GM18867 (cell line): ENCODE results near the gene MAN1A2.
"Not testable (repeated sequence)": the region's sequence is repeated elsewhere in the genome, so short reads cannot be mapped to it uniquely, and the experiment has no call there.

ENCODE experiments used
- ATAC-seq: cut with Tn5 transposase; IDR thresholded peaks from one replicate; pipeline ENCODE4 v1.9.1; 2021; ENCODE audit warnings: mild to moderate bottlenecking, moderate library complexity; ENCODE audit not compliant: unreplicated experiment

MAN1A2 gene

DNA sequence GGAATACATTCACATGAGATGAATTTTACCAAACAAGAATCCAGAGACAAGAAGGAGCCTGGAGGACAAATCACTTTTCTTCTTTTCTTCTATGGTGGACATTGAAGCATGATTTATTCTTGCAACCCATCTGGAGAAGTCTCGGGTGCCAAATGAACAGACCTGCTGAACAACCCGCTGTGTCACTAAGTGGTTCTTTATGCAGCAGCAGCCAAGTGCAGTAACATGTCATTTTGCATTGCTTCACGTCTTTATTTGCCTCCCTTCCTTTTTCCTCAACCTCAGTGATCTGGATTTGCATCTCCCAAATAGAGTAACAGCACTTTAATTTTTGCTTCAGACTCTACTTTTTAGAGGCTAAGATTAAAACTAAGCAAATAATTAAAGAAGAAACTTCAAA, 188.6 kb downstream of the MAN1A2 start:
- ATAC-seq, result no peak

DNA sequence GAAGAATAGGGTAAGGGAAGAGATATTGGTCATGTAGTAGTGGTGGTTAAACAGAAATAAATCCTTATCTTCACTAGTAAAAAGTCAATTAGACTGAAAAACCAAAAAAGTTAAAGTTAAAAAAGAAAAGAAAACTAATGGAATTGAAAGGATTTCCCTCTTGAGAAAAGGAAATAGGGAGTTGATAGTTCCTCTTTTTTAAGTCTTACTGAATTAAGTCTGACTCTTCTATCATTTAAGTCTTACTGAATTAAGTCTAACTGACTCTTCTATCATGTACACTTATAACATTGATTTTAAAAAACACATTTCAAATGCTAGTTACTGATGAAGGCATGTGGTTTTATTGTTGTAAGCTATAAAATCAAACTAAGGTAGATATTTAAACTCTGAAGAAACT, 189.1 kb downstream of the MAN1A2 start:
- no peak for ATAC-seq

DNA sequence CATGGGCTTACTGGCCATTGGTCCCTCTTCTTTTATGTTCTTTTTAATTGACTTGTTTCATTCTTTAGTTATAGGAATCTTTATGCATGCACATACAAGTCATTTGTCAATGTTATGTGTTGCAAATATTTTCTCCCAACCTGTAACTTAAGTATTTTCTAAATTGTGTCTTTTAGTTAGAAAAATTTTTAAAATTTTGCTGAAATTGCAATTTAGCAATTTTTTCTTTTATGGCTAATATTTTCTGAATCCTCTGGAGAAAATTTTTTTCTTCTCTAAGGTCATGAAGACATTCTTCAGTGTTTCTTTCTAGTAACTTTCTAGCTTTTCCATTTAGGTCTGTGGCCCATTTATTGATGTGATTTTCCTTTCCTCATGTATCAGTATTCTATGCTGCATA, 189.7 kb downstream of the MAN1A2 start:
- ATAC-seq, result no peak

DNA sequence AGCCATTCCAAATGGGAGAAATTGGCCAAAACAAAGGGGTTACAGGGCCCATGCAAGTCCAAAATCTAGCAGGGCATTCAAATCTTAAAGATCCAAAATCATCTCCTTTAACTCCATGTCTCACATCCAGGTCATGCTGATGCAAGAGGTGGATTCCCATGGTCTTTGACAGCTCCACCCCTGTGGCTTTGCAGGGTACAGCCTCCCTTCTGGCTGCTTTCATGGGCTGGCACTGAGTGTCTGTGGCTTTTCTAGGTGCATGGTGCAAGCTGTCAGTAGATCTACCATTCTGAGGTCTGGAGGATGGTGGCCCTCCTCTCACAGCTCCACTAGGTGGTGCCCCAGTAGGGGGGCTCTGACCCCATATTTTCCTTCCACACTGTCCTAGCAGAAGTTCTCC, 191.2 kb downstream of the MAN1A2 start:
- ATAC-seq, result not testable (repeated sequence)

DNA sequence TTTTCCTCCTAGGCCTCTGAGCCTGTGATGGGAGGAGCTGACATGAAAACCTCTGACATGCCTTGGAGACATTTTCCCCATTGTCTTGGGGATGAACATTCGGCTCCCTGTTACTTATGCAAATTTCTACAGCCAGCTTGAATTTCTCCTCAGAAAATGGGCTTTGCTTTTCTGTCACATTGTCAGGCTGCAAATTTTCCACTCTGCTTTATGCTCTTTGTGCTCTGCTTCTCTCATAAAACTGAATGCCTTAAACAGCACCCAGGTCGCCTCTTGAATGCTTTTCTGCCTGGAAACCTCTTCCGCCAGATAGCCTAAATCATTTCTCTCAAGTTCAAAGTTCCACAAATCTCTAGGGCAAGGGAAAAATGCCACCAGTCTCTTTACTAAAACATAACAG, 191.9 kb downstream of the MAN1A2 start:
- ATAC-seq, result no peak

DNA sequence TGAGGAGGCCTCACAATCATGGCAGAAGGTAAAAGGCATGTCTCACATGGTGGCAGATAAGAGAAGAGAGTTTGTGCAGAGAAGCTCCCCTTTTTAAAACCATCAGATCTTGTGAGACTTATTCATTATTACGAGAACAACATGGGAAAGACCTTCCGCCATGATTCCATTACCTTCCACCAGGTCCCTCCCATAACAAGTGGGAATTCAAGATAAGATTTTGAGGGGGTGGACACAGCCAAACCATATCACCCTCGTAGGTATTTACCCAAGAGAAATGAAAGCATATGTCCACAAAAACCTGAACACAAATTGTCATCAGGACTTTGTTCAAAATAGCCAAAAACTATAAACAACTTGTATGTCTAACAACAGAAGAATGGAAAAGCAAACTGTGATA, 192.7 kb downstream of the MAN1A2 start:
- ATAC-seq, result no peak

DNA sequence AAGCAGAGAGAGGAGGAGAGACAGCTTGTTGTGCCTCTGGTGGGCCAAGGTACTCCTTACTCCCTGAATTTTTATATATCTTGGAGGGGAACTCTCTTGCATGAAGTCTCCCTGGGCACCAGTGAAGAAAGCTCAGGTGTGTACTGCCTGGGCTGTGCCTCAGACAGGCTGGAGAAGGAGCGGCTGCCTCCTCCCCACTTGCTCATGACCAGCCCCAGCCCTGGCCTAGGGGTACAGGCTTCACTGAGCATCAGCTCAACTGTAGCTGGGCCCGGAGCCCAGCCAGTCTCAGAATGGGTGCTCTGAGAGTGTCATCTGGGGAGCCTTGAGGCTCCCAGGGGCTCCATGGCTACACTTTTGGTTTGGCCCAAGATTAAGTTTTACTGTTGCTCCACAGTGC, 193.8 kb downstream of the MAN1A2 start:
- no peak for ATAC-seq

DNA sequence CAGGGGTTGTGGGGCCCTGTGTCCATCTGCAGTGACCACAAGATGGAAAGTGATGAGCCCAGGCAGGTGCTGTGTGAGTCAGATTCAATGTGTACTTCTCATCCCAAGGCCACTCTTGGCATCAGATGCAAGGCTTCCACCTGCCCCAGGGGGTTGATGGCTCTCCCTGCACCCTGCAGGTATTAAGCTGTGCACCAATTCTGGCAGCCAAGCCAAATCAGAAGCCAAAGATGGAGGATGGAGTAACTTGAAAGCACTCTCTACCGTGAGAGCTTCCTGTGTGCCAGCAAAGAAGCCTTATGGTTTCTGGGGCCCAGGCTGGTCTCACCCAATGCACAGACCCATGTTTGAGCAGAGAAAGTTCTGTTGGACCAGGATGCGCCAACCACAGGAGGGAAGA, 194.3 kb downstream of the MAN1A2 start:
- ATAC-seq, result no peak

DNA sequence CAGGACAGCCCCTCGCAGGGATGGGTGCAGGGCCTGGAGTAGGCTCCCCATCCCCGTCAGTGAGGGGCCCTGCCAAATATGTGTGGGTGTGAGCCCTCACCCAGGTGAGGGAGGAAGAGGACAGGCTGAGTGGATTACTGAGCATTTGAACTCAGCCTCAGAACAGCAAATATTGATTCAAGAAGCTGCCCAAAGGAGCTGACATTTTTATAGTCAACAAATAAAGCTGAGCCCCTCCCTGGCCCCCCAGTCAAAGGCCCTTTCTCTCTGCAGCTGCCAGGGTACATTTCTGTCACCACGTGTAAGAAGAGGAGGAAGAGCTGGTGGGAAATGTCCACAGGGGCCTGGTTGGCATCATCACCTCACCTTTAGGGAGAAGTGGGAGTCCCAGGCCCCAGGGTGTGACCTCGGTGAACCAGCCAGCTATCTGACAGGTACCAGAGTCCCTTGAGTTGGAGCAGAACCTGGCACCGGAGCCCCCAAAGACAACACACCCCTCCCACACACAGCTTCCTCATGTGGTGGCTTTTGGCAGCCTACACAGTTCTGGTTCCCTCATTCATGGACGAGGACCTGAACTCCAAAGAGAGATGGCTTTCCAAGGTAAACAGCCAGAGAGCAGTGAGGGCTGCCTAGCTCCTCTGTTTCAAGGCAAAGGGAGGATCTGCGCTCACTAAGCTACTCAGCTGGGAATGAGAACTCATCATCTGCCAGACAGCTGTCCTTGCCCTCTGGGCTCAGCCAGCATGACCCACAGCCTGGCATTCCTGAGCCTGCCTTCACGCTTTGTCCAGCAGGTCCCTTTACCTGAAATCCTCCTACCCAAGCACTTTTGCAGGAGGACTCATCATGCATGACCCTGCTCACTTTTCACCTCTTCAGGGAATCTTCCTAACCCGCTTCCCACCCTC, 195.6 kb downstream of the MAN1A2 start:
- no peak for ATAC-seq

DNA sequence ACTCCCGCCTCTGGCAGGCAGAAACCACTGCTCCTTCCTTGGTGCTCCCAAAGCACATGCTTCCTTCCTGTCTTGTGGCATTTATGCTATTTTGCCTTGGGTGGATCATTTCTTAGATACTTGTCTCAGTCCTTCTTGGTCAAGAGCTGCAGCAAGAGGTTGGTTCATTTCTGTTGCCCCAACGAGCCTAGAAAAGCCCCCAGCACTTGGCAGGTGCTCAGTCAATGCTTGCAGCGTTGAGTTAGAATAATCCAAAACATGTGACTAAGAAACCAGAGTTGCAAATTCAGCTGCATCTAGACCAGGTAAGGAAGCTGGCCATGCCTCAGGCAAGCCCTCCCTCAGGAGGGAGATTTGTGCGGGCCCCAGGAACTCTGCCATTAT, 196.2 kb downstream of the MAN1A2 start:
- no peak for ATAC-seq

DNA sequence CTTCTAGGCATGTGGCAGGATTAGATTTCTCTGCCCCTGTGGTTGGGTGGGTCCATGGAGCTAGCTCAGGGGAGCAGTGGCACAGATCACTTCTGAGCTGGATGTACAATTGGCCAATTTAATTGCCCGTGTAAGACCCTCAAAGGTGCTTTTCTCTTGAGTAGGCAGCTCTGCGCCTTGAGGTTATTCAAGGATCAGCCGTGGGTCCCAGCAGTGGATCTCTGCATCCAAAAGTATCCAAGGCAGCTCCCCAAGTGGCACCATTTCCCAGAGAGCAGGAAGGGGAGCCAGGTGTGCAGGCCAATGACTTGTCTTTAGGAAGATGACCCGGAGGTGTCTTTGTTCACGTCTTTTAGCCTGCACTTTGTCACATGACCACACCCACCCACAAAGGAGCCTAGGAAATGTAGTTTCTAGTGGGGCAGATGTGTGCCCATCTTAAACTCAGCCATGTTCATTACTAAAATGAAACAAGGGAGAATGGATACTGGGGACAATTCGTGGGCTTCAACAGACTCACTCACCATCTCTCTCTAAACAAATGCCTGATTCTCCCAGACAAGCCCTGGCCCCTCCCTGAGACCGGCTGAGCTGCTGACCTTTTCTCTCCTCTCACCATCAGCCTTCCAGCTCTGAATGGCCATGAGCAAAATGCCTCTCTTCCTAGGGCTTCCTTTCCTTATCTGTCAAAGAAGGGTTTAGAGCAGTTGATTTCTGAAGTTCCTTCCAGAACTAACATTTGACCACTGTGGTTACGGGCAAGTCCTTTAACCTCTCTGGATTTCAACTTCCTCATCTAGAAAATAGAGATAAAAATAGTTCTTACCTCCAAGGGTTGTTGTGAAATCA, 197.2 kb downstream of the MAN1A2 start:
- ATAC-seq, result no peak

DNA sequence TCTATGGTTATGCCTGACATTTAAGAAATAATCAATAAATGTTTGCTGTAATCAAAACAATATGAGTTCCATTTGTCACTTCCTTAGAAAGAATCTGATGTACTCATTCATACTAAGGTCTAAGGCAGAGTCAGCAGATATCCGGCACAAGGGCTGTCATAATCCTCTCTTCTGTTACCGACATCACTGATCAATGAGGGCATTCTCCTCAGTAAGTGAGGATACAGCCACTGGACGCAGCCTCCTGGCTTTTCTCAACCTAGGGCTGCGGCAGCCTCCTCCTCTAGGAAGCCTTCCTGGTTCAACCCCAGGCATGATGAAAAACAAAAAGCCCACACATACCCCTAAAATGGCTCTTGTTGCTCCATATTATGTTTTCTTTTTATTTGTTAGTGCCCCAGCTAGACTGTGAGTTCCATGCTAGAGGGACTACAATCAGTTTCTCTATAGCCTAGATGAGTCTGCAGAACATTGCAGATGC, 197.9 kb downstream of the MAN1A2 start:
- no peak for ATAC-seq

DNA sequence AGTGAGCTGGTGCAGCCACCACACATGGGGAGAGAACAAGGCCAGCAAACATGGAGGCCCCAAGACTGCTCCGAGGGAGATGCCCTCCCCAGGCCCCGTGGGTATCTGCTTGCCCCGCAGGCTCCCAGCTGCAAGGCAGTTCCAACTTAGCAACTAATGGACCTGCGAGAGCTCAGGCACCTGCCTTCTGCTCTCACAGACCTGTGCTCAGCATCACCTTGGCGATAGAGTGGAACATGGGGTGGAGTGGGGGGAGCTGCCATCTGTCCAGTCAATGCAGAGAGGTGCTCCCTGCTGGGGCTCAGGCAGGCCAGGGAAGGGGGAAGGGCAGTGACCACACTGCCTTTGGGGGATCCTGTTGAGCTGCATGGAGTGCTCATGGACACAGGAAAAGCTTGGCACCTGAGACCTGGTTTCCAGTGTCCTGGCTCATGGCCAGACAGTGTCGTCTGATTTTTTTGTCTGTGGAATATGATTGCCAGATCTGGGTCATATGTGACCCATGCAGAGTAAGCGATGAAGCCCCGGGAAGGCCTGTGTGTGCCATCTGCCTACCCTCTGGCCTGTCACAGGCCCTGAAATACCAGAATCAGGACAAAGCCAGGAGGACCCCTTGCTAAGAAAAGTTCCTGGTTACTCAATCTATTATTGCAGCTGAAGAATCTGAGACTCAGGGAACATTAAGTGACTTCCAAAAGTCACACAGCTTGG, 198.7 kb downstream of the MAN1A2 start:
- no peak for ATAC-seq

DNA sequence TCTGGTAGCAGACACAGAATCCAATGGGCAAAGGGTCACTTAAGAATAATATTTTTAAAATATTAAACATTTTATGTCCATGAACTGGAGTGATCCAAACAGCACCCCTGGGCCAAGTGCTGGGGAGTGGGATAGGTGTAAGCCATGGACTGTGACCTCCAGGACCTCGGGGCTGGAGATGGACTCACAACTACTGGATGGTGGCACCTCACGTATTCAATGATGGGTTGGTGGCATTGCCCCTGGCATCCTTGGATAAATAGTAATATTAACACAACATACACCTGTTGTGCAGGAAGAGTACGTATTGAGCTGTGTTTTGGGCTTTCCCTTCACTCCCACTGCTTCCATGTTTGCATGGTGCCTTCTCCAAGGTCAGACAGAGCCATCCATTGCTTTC, 199.3 kb downstream of the MAN1A2 start:
- no peak for ATAC-seq

DNA sequence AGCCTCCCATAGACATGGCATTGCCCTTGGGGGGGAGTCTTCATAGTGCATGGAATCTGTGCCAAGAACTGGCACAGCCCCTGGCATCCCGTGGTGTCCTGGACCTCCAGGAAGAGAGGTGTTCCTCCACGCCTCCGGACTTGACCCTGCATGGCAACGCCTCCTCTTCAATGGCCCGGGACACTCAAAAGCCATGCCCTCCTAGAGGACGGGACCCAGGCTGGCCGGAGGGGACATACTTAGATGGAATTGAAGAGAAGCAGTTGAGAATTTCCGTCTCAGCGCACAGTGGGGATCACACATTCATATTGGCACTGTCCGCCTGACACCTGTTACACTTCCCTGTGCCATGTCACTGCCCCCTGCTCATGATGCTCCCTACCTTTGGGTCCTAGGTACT, 200.2 kb downstream of the MAN1A2 start:
- no peak for ATAC-seq

DNA sequence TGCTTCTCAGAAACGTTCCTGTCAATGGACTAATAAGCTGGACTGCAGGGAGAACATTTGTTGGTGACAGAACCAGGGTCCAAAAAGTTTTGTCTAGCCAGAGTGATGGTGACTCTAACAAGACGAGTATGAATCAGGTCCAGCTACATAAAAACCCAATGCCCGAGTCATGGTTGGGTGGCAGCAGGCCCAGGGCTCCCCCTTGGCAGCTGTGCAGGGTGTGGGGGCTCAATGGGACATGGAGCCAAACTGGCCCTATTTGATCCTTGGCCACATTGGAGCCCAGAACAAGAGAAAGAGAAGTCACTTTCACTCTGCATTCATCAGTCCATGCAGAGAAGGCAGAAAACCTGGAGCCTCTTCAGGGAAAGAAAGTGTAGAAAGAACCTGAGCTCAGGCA, 200.7 kb downstream of the MAN1A2 start:
- no peak for ATAC-seq

DNA sequence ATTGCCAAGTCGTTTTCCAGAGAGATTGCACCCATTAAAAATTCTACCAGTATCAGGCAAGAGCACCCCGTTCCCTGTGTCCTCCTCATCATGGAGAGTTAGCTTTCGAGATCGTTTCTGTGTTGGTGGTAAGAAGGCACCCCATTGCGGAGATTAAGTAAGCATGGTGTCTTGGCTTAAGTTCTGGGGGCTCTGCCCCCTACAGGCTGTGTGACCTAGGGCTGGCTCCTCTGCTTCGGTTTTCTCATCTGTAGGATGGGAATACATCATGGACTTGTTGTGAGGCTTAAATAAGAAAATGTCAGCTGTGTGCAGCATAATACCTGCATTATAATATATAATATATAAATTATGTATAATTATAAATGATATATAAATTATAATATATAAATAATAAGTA, 201.8 kb downstream of the MAN1A2 start:
- no peak for ATAC-seq

DNA sequence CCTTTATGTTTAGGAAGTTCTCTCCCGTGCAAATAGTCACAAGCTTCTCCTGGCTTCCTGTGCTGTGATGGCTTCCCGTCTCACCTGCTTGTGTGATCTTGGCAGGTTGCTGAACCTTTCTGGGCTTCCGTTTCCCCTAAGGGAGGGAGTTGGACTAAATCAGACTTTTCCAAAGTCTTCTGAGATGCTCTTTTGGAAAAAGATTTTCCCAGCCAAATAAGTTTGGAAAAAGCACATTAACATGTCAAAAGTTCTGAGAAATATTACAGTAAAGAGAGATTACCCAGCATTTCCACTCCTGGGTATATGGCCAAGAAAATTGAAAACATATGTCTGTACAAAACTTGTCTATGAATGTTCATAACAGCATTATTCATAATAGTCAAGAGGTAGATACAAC, 202.6 kb downstream of the MAN1A2 start:
- ATAC-seq, result no peak

DNA sequence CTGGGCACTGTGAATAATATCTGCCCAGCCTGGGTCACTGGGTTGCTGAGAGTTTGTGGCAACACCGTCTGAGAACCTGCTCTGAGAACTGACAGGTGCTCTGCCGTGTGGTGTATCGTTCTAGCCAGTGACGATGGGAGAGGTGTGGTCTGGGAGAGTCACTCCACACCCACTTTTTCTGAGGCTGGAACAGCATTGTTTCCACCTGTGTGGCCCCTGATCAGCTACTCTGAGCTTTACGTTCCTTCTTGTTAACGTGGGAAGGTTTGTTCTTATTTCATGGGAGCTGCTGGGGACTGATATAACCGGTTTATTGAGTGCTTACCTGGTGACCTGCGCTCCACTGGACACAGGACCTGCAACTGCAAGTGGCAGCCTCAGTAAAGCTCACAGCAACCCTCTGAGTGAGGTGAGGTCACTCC, 203.8 kb downstream of the MAN1A2 start:
- ATAC-seq, result no peak

DNA sequence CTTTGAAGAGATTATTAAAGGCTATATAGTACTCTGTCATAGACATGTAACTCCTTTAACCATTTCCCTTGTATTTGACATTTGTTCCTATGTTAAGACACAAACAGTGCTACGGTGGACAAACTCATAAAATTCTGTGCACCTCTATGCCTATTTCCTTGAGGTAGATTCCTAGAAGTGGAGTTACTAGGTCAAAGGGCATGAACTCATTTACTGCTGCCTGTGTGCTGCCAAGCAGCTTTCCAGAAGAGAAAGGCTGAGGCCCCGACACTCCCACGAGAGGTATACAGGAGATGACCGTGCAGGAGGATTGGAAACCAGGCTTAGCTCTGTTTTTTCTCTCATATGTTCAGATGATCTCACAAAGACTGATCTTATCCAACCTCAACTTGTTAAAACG, 204.2 kb downstream of the MAN1A2 start:
- no peak for ATAC-seq

DNA sequence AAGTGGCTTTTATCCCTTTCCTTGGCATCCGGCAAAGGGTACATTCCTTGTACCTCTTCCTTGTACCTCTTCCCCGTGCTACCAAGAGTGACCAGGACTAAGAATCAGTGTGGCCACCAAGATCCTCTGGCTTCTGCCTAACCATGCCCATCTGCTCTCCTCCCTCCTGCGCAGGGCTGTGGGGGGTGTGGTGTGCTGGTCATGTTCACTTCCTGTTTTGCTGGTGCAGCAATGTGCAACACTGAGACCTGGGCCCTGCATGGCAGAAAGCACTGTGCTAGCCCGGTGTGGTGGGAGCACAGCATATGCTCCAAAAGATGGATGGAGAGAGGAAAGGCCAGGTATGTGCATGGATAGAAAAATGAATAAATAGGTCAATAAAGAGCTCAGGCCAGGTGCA, 205.3 kb downstream of the MAN1A2 start:
- ATAC-seq, result peak; percentile 88
